Gastroesophageal sphincter (tissue), 4 donors: ENCODE data around the gene CCDC54. TPM values are rescaled to one million over a fixed set of nuclear protein-coding genes. Genes with fewer than 3 reads are reported as not detected.
"Not testable (repeated sequence)": the region's sequence is repeated elsewhere in the genome, so short reads cannot be mapped to it uniquely, and the experiment has no call there.

Experiments
- ATAC-seq: fragments of 150-250 bp; one replicate; pipeline ENCODE4 v1.9.1; 2016; ENCODE audit warnings: mild to moderate bottlenecking, moderate library complexity
- H3K27ac ChIP-seq, 4 donors: fragments of 200-600 bp; sonication (generic) in 3 of 4; 1 replicate in 3 of 4; 2 replicates in 1 of 4; pipeline ENCODE4 v1.5.1; 2016 to 2019
- H3K27me3 ChIP-seq: fragments of 200-600 bp; sonication (generic); one replicate; pipeline ENCODE4 v1.5.1; 2019
- H3K36me3 ChIP-seq, 2 donors: fragments of 200-600 bp; sonication (generic); one replicate each; pipeline ENCODE4 v1.5.1; 2019; ENCODE audit warnings: control low read depth in 1 of 2
- H3K4me1 ChIP-seq, 3 donors: fragments of 200-600 bp; sonication (generic); 1 replicate in 2 of 3; 2 replicates in 1 of 3; pipeline ENCODE4 v1.5.1; 2016 to 2019; ENCODE audit warnings: control low read depth in 2 of 3
- H3K4me3 ChIP-seq, 2 donors: fragments of 200-600 bp; sonication (generic); one replicate each; pipeline ENCODE4 v1.5.1; 2019; ENCODE audit warnings: mild to moderate bottlenecking in 1 of 2, moderate library complexity in 1 of 2
- H3K9me3 ChIP-seq, 3 donors: fragments of 200-600 bp; sonication (generic); one replicate each; pipeline ENCODE4 v1.5.1; 2017 to 2019; ENCODE audit warnings: control low read depth in 2 of 3
- EP300 ChIP-seq: sonication (generic); formaldehyde crosslinking; IDR thresholded peaks from one replicate; pipeline ENCODE4 v1.6.1; 2017; ENCODE audit warnings: antibody characterized with exemption, mild to moderate bottlenecking
- POLR2A ChIP-seq, 2 donors: fragments of 450-650 bp; IDR thresholded peaks; one replicate each; pipeline ENCODE4 v1.6.1; 2017; ENCODE audit warnings: antibody characterized with exemption in 2 of 2, mild to moderate bottlenecking in 2 of 2, moderate library complexity in 1 of 2
- POLR2AphosphoS5 ChIP-seq: sonication (generic); formaldehyde crosslinking; IDR thresholded peaks from one replicate; pipeline ENCODE4 v1.6.1; 2017; ENCODE audit warnings: antibody characterized with exemption
- WGBS, 2 donors: methylation state at CpG; one replicate each; pipeline ENCODE4 v1.1.5; 2018; ENCODE audit warnings: low coverage in 1 of 2; 5-methylcytosine and 5-hydroxymethylcytosine counted together
- total RNA-seq, 4 donors: library from RNA; depleted of rRNA; stranded (reverse); fragments of >200 nt; gene quantifications; one replicate each; pipeline ENCODE4 v1.1.0, GENCODE V29; 2016
- TF ChIP-seq, protein P1 (sequence below), 4 experiments: fragments of 200-600 bp in 2 of 4; fragments of 450-650 bp in 2 of 4; sonication (generic) in 1 of 4; IDR thresholded peaks; one replicate each; pipeline ENCODE4 v1.5.1; 2017 to 2019; ENCODE audit warnings: antibody characterized with exemption in 4 of 4, mild to moderate bottlenecking in 2 of 4, moderate library complexity in 2 of 4

The CCDC54 gene
- total RNA-seq, result not detected

DNA sequence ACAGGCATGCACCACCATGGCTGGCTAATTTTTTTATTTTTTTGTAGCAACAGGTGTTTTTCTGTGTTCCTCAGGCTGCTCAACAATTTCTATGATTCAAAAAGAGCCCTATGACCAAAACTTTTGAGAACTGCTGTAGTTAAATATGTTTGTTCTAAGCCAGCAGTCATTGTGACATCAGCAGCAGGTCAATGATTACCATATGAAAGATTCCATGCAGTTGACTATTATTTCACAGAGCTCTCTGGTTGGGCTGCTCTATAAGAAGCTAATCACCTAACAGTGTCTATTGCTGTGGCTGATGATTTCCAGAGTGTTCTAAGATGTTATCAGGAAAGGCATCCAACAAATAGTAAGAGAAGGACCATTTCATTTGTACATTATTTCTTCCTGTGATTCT lies at the start of gene CCDC54:
CCDC54 (plus strand) TSS at position 289 of the 400 bp plus-strand sequence. CDS start 149 bp downstream, outside the sequence.
- no peak within 1 kb of the TSS for H3K4me3 ChIP-seq
- H3K27ac ChIP-seq, result no peak within 1 kb of the TSS
- no peaks in the 10 kb centered on the region for H3K27me3 ChIP-seq
- ATAC-seq, result no peak
- no peaks in the 10 kb centered on the region for H3K9me3 ChIP-seq
- TF ChIP-seq, protein P1, sequence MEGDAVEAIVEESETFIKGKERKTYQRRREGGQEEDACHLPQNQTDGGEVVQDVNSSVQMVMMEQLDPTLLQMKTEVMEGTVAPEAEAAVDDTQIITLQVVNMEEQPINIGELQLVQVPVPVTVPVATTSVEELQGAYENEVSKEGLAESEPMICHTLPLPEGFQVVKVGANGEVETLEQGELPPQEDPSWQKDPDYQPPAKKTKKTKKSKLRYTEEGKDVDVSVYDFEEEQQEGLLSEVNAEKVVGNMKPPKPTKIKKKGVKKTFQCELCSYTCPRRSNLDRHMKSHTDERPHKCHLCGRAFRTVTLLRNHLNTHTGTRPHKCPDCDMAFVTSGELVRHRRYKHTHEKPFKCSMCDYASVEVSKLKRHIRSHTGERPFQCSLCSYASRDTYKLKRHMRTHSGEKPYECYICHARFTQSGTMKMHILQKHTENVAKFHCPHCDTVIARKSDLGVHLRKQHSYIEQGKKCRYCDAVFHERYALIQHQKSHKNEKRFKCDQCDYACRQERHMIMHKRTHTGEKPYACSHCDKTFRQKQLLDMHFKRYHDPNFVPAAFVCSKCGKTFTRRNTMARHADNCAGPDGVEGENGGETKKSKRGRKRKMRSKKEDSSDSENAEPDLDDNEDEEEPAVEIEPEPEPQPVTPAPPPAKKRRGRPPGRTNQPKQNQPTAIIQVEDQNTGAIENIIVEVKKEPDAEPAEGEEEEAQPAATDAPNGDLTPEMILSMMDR (IDR thresholded peaks at IDR 0.05), result no peak
- TF ChIP-seq POLR2A (IDR thresholded peaks at IDR 0.05) (no peak), EP300 (no peak), POLR2AphosphoS5 (no peak)
- H3K36me3 ChIP-seq, result no peaks in the 10 kb centered on the region
- H3K4me1 ChIP-seq, result no peaks in the 10 kb centered on the region

DNA sequence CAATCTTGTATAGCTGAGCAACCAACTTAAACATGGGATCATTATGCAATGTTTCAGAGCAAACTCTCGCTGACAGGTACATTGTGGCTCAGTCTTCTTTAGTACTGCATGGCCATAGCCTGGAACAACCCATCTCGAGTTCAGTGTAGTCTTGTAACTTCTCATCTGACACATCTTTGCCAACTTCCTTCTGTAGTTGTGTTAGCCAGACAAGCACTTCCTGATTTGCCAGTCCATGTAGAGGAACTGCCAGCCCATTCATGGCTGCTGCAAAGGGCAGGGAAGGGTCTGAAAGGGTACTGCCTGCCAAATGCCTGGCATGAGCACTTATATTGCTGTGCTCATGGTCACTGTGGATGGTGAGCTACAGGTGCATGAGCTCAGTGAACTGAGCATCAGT lies 49.2 kb upstream of the CCDC54 start:
- H3K36me3 ChIP-seq, result no peaks in the 10 kb centered on the region
- no peaks in the 10 kb centered on the region for H3K27me3 ChIP-seq
- no peak overlapping the region for H3K4me3 ChIP-seq
- no peaks in the 10 kb centered on the region for H3K9me3 ChIP-seq
- no peak overlapping the region for H3K27ac ChIP-seq
- no peak for TF ChIP-seq POLR2A (IDR thresholded peaks at IDR 0.05)
- TF ChIP-seq, protein P1 (IDR thresholded peaks at IDR 0.05), result no peak
- no peak for TF ChIP-seq POLR2AphosphoS5
- ATAC-seq, result no peak
- no peaks in the 10 kb centered on the region for H3K4me1 ChIP-seq
- WGBS, 2 donors, result 81 to 82% methylated on average over 2 of the region's 2 CpGs

DNA sequence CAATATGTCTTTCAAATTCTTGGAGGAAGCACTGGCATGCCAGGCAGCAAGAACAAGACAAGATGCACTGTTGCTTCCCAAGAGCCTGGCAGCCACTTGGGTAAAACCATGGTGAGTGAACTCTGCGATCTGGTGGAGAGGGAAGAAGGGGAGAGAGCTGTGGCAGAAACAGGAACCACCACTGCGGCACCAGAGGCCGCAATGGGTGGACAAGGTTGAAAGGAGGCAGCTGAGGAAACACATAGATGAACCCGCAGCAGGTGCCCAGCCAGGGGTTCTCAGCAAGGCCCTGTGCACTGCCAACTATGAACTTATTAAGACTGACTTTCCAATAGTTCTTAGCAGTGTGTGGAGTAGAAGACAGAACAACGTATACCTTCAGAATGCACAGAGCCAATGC lies 48.2 kb upstream of the CCDC54 start:
- ATAC-seq, result no peak
- H3K4me1 ChIP-seq, result no peaks in the 10 kb centered on the region
- no peaks in the 10 kb centered on the region for H3K27me3 ChIP-seq
- no peaks in the 10 kb centered on the region for H3K36me3 ChIP-seq
- TF ChIP-seq EP300 (no peak), POLR2A (IDR thresholded peaks at IDR 0.05) (no peak), POLR2AphosphoS5 (no peak)
- TF ChIP-seq, protein P1 (IDR thresholded peaks at IDR 0.05), result no peak
- no peaks in the 10 kb centered on the region for H3K9me3 ChIP-seq
- 80 to 87% methylated on average over 2 to 4 of the region's 5 CpGs for WGBS, 2 donors
- no peak overlapping the region for H3K4me3 ChIP-seq
- H3K27ac ChIP-seq, result no peak overlapping the region

DNA sequence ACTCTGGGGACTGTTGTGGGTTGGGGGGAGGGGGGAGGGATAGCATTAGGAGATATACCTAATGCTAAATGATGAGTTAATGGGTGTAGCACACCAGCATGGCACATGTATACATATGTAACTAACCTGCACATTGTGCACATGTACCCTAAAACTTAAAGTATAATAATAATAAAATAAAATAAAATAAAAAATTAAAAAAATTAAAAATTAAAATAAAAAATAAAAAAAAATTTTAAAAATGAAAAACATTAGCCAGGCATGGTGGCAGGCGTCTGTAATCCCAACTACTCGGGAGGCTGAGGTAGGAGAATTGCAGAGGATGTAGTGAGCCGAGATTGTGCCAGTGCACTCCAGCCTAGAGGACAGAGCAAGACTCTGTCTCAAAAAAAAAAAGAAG lies 37.5 kb upstream of the CCDC54 start:
- not testable (repeated sequence) for H3K9me3 ChIP-seq, H3K27ac ChIP-seq, H3K4me3 ChIP-seq, H3K4me1 ChIP-seq, ATAC-seq, H3K27me3 ChIP-seq, H3K36me3 ChIP-seq
- WGBS, 2 donors, result 93 to 95% methylated on average over 3 of the region's 3 CpGs

DNA sequence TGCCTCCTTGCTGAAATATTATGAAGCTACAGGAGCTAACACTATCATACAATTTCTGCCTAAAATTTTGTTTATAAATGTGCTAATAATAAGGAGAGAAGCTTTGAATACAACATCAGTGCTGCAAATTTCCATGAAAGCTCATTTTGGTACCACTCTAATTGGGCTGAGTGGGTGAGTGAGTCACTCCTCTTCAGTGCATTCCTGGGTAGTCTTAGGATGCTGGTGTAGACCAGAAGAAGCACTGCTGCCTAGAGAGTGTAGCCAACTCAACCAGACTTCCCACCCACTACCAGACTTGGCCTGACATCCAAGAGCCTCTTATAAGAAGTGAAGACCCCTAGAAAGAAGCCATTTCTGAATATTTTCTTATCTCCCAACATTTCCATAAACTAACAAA lies 32.5 kb upstream of the CCDC54 start:
- H3K4me1 ChIP-seq, result no peaks in the 10 kb centered on the region
- H3K27ac ChIP-seq, result no peak overlapping the region
- no peaks in the 10 kb centered on the region for H3K27me3 ChIP-seq
- no peaks in the 10 kb centered on the region for H3K36me3 ChIP-seq
- no peak for ATAC-seq
- peaks cover 0 to 2% (median 0%) of the 10 kb centered on the region in 3 donors for H3K9me3 ChIP-seq
- no peak overlapping the region for H3K4me3 ChIP-seq
- TF ChIP-seq, protein P1 (IDR thresholded peaks at IDR 0.05), result no peak
- no peak for TF ChIP-seq EP300
- no peak for TF ChIP-seq POLR2AphosphoS5
- TF ChIP-seq POLR2A (IDR thresholded peaks at IDR 0.05), result no peak
